GM12878 (cell line): ENCODE results near the gene MYL3. TPM values are rescaled to one million over a fixed set of nuclear protein-coding genes. Genes with fewer than 3 reads are reported as not detected.

Experiments
- BCL11A ChIP-seq: IDR thresholded peaks from 2 replicates; pipeline ENCODE4 v1.6.1; 2011; ENCODE audit warnings: low read depth, low read length
- CHD4 ChIP-seq: fragments of 200-600 bp; sonication (generic); IDR thresholded peaks from 2 replicates; pipeline ENCODE4 v1.6.1; 2016; ENCODE audit warnings: mild to moderate bottlenecking
- EED ChIP-seq: sonication (generic); IDR thresholded peaks from 2 replicates; pipeline ENCODE4 v1.6.1; 2016; ENCODE audit warnings: antibody characterized with exemption, low read depth
- EGR1 ChIP-seq, 2 experiments: IDR thresholded peaks; 1 replicate in 1 of 2; 2 replicates in 1 of 2; pipeline ENCODE4 v1.6.1; 2011 to 2012; ENCODE audit warnings: low read depth in 2 of 2, low read length in 2 of 2, borderline replicate concordance in 1 of 2, mild to moderate bottlenecking in 1 of 2, moderate library complexity in 1 of 2
- ETV6 ChIP-seq, 2 experiments: fragments of 450-650 bp in 1 of 2; IDR thresholded peaks in 1 of 2; conservative IDR thresholded peaks in 1 of 2; 2 replicates each; pipeline ENCODE4 v1.6.1; 2014; ENCODE audit warnings: antibody characterized with exemption in 1 of 2, borderline replicate concordance in 1 of 2, low read depth in 1 of 2, mild to moderate bottlenecking in 1 of 2, moderate library complexity in 1 of 2
- JUNB ChIP-seq: IDR thresholded peaks from 2 replicates; pipeline ENCODE4 v1.6.1; 2016; ENCODE audit warnings: antibody characterized with exemption, mild to moderate bottlenecking
- KLF5 ChIP-seq: fragments of 450-650 bp; IDR thresholded peaks from 2 replicates; pipeline ENCODE4 v1.6.1; 2014; ENCODE audit warnings: mild to moderate bottlenecking; ENCODE audit not compliant: partially characterized antibody
- MYB ChIP-seq: fragments of 150-350 bp; IDR thresholded peaks from 2 replicates; pipeline ENCODE4 v1.6.1; 2014; ENCODE audit warnings: mild to moderate bottlenecking, low read depth, low read length, borderline replicate concordance
- NBN ChIP-seq: fragments of 450-650 bp; IDR thresholded peaks from 2 replicates; pipeline ENCODE4 v1.6.1; 2016
- NR2C2 ChIP-seq: IDR thresholded peaks from 2 replicates; pipeline ENCODE4 v1.6.1; 2011; ENCODE audit warnings: borderline replicate concordance, low read depth; ENCODE audit not compliant: control insufficient read depth, insufficient read length
- NRF1 ChIP-seq: conservative IDR thresholded peaks from 2 replicates; pipeline ENCODE4 v1.6.1; 2011; ENCODE audit warnings: mild to moderate bottlenecking, low read depth, low read length, improper control_type of control experiment
- POU2F2 ChIP-seq: IDR thresholded peaks from 3 replicates; pipeline ENCODE4 v1.6.1; 2011; ENCODE audit warnings: low read depth, mild to moderate bottlenecking, low read length, borderline replicate concordance
- RBBP5 ChIP-seq: fragments of 200-600 bp; sonication (generic); conservative IDR thresholded peaks from 2 replicates; pipeline ENCODE4 v1.6.1; 2016
- RCOR1 ChIP-seq: conservative IDR thresholded peaks from 2 replicates; pipeline ENCODE4 v1.6.1; 2012; ENCODE audit warnings: low read depth, low read length, improper control_type of control experiment
- SMAD5 ChIP-seq: IDR thresholded peaks from 2 replicates; pipeline ENCODE4 v1.6.1; 2016; ENCODE audit warnings: antibody characterized with exemption, low read depth
- SMC3 ChIP-seq: IDR thresholded peaks from 2 replicates; pipeline ENCODE4 v1.6.1; 2011; ENCODE audit warnings: low read length, improper control_type of control experiment, borderline replicate concordance
- TAF1 ChIP-seq: IDR thresholded peaks from 2 replicates; pipeline ENCODE4 v1.6.1; 2011; ENCODE audit warnings: mild to moderate bottlenecking, low read depth, low read length, borderline replicate concordance
- TARDBP ChIP-seq: IDR thresholded peaks from 2 replicates; pipeline ENCODE4 v1.6.1; 2016; ENCODE audit warnings: borderline replicate concordance
- ZBED1 ChIP-seq: IDR thresholded peaks from 2 replicates; pipeline ENCODE4 v1.6.1; 2016; ENCODE audit warnings: borderline replicate concordance
- ZZZ3 ChIP-seq: IDR thresholded peaks from 2 replicates; pipeline ENCODE4 v1.6.1; 2011; ENCODE audit warnings: low read depth; ENCODE audit not compliant: control insufficient read depth, insufficient read length
- polyA plus RNA-seq, 11 experiments: library from polyadenylated mRNA; depleted of rRNA in 4 of 11; unstranded in 6 of 11; stranded (reverse) in 5 of 11; fragments of >200 nt; fragmentation: Nextera tagmentation in 4 of 11; fragmentation: Illumina TruSeq in 1 of 11; extraction: Ambion mirVana in 4 of 11; extraction: Trizol in 1 of 11; gene quantifications; 1 replicate in 1 of 11; 2 replicates in 10 of 11; pipeline versions ENCODE4 v1.2.1 to v1.2.3, GENCODE V29; 2011 to 2016; ENCODE audit warnings: inconsistent platforms in 2 of 11, missing spikeins in 2 of 11, low read depth in 1 of 11
- total RNA-seq, 4 experiments: library from RNA; depleted of rRNA in 3 of 4; stranded (reverse); fragments of >200 nt in 3 of 4; fragmentation: Illumina TruSeq in 1 of 4; extraction: Trizol in 1 of 4; gene quantifications; 2 replicates each; pipeline versions ENCODE4 v1.2.1 to v1.2.3, GENCODE V29; 2013 to 2021
- TF ChIP-seq, protein P1 (sequence below): fragments of 450-650 bp; IDR thresholded peaks from 2 replicates; pipeline ENCODE4 v1.6.1; 2018; ENCODE audit warnings: borderline replicate concordance, mild to moderate bottlenecking; ENCODE audit not compliant: partially characterized antibody
- TF ChIP-seq, protein P2 (sequence below): IDR thresholded peaks from 2 replicates; pipeline ENCODE4 v1.6.1; 2012; ENCODE audit warnings: low read depth, low read length, improper control_type of control experiment
- TF ChIP-seq, protein P3 (sequence below): fragments of 150-350 bp; IDR thresholded peaks from 2 replicates; pipeline ENCODE4 v1.6.1; 2016; ENCODE audit warnings: low read depth, low read length
- TF ChIP-seq, protein P4 (sequence below): IDR thresholded peaks from 2 replicates; pipeline ENCODE4 v1.6.1; 2011; ENCODE audit warnings: borderline replicate concordance, low read depth, mild to moderate bottlenecking, moderate library complexity, mixed read lengths, low read length; ENCODE audit not compliant: insufficient read depth; ENCODE audit errors: extremely low read length

The MYL3 gene
- total and polyA plus RNA-seq, 10 of the 15 experiments (the other 5 are each of a cell fraction or from before 2014, with no cell fraction given): 0.40 TPM; not detected in 9

DNA sequence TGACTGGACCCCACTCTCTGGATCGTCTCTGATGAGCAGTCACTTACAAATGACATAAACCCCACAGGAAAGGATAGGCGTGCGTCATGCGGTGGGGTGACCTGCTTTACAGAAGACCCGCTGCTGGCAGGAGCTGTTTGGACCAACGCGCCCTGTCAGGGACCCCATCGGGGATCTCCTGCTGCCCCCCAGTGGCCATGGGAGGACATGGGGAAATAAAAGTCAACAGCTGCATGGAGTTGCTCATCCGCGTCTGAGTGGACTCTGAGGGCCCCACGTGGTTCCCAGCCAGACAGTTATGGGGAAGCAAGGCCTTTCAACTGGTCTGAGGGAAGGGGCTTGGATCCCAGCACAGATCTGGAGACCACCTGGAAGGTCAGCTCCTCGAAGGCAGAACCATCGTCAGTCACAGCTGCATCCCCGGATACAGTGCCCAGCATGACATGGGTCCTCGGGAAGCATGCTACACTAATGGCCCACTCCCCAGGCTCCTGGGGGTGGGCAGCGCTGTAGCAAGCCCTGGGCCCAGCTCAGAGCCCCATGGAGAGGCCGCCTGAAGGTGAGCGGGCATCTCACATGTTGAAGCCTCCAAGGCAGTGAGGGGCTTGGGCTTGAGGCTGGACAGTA is 46.4 kb upstream of the MYL3 start (continued):
- no peak for TF ChIP-seq SMAD5
- TF ChIP-seq EED: no peak
- TF ChIP-seq, protein P1, sequence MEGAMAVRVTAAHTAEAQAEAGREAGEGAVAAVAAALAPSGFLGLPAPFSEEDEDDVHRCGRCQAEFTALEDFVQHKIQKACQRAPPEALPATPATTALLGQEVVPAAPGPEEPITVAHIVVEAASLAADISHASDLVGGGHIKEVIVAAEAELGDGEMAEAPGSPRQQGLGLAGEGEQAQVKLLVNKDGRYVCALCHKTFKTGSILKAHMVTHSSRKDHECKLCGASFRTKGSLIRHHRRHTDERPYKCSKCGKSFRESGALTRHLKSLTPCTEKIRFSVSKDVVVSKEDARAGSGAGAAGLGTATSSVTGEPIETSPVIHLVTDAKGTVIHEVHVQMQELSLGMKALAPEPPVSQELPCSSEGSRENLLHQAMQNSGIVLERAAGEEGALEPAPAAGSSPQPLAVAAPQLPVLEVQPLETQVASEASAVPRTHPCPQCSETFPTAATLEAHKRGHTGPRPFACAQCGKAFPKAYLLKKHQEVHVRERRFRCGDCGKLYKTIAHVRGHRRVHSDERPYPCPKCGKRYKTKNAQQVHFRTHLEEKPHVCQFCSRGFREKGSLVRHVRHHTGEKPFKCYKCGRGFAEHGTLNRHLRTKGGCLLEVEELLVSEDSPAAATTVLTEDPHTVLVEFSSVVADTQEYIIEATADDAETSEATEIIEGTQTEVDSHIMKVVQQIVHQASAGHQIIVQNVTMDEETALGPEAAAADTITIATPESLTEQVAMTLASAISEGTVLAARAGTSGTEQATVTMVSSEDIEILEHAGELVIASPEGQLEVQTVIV: no peak
- TF ChIP-seq BCL11A: no peak
- TF ChIP-seq EGR1 (IDR thresholded peaks at IDR 0.05; ENCODE audit: borderline replicate concordance in 1 of 2, low read depth in 2 of 2, low read length in 2 of 2): no peak
- TF ChIP-seq, protein P2, sequence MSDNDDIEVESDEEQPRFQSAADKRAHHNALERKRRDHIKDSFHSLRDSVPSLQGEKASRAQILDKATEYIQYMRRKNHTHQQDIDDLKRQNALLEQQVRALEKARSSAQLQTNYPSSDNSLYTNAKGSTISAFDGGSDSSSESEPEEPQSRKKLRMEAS: no peak
- TF ChIP-seq KLF5: no peak
- no peak for TF ChIP-seq JUNB
- TF ChIP-seq NRF1: no peak
- TF ChIP-seq RCOR1: no peak
- TF ChIP-seq ZZZ3: no peak
- TF ChIP-seq NBN: no peak
- no peak for TF ChIP-seq TARDBP
- TF ChIP-seq POU2F2: peak; percentile 58; the same call in 1 of the 3 replicates
- TF ChIP-seq, protein P3, sequence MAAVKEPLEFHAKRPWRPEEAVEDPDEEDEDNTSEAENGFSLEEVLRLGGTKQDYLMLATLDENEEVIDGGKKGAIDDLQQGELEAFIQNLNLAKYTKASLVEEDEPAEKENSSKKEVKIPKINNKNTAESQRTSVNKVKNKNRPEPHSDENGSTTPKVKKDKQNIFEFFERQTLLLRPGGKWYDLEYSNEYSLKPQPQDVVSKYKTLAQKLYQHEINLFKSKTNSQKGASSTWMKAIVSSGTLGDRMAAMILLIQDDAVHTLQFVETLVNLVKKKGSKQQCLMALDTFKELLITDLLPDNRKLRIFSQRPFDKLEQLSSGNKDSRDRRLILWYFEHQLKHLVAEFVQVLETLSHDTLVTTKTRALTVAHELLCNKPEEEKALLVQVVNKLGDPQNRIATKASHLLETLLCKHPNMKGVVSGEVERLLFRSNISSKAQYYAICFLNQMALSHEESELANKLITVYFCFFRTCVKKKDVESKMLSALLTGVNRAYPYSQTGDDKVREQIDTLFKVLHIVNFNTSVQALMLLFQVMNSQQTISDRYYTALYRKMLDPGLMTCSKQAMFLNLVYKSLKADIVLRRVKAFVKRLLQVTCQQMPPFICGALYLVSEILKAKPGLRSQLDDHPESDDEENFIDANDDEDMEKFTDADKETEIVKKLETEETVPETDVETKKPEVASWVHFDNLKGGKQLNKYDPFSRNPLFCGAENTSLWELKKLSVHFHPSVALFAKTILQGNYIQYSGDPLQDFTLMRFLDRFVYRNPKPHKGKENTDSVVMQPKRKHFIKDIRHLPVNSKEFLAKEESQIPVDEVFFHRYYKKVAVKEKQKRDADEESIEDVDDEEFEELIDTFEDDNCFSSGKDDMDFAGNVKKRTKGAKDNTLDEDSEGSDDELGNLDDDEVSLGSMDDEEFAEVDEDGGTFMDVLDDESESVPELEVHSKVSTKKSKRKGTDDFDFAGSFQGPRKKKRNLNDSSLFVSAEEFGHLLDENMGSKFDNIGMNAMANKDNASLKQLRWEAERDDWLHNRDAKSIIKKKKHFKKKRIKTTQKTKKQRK: no peak
- TF ChIP-seq MYB: no peak
- TF ChIP-seq CHD4: no peak
- TF ChIP-seq TAF1: no peak
- peak; percentile 74 for TF ChIP-seq SMC3
- TF ChIP-seq NR2C2: no peak
- no peak for TF ChIP-seq RBBP5
- no peak for TF ChIP-seq ZBED1
- TF ChIP-seq ETV6 (conservative IDR thresholded peaks at IDR 0.05 in 1 of 2, IDR thresholded peaks at IDR 0.05 in 1 of 2; ENCODE audit: borderline replicate concordance in 1 of 2, low read depth in 1 of 2): no peak
- TF ChIP-seq, protein P4, sequence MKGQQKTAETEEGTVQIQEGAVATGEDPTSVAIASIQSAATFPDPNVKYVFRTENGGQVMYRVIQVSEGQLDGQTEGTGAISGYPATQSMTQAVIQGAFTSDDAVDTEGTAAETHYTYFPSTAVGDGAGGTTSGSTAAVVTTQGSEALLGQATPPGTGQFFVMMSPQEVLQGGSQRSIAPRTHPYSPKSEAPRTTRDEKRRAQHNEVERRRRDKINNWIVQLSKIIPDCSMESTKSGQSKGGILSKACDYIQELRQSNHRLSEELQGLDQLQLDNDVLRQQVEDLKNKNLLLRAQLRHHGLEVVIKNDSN: peak; percentile 70
